ENCODE data around the gene KDM3B.

- no peak for TF ChIP-seq POLR2A (IDR thresholded peaks at IDR 0.05)
- no peak for TF ChIP-seq CTCF (IDR thresholded peaks at IDR 0.05)
These were observed 2.5 kb downstream of the KDM3B start for GRCh38 chr5:138354926-138355378.

Measured in adrenal gland (tissue), 5 donors.